HepG2 (cell line): ENCODE data around the gene B9D2. TPM values are rescaled to one million over a fixed set of nuclear protein-coding genes. Genes with fewer than 3 reads are reported as not detected.
A peak's percentile ranks its signal among the peaks of the same experiment; 100 is the strongest.

Experiments used
- BCL6 ChIP-seq: IDR thresholded peaks from 2 replicates; pipeline ENCODE4 v1.6.1; 2016; ENCODE audit warnings: missing genetic modification reagents, missing compliant biosample characterization
- DPF2 ChIP-seq: sonication (generic); formaldehyde crosslinking; IDR thresholded peaks from 2 replicates; pipeline ENCODE4 v1.4.0; 2020; ENCODE audit warnings: mild to moderate bottlenecking, low read depth, missing genetic modification reagents, borderline replicate concordance
- EP300 ChIP-seq, 3 experiments: sonication (generic) in 1 of 3; formaldehyde crosslinking in 1 of 3; IDR thresholded peaks; 2 replicates each; pipeline versions ENCODE4 v1.5.1 to v1.6.1; 2011 to 2020; ENCODE audit warnings: low read depth in 2 of 3, low read length in 2 of 3, borderline replicate concordance in 1 of 3, improper control_type of control experiment in 1 of 3, mild to moderate bottlenecking in 1 of 3, missing genetic modification reagents in 1 of 3, moderate library complexity in 1 of 3
- FOSL2 ChIP-seq: sonication (generic); formaldehyde crosslinking; IDR thresholded peaks from 2 replicates; pipeline ENCODE4 v1.4.0; 2020; ENCODE audit warnings: missing genetic modification reagents
- FOXA3 ChIP-seq: IDR thresholded peaks from 2 replicates; pipeline ENCODE4 v1.6.1; 2016; ENCODE audit warnings: missing genetic modification reagents, missing compliant biosample characterization
- HDAC1 ChIP-seq: sonication (generic); formaldehyde crosslinking; IDR thresholded peaks from 2 replicates; pipeline ENCODE4 v1.5.1; 2020; ENCODE audit warnings: mild to moderate bottlenecking, missing genetic modification reagents
- JUNB ChIP-seq: sonication (generic); formaldehyde crosslinking; IDR thresholded peaks from 2 replicates; pipeline ENCODE4 v1.8.0; 2022; ENCODE audit warnings: missing genetic modification reagents, mild to moderate bottlenecking, borderline replicate concordance
- KMT2A ChIP-seq: sonication (generic); formaldehyde crosslinking; IDR thresholded peaks from 2 replicates; pipeline ENCODE4 v1.4.0; 2020; ENCODE audit warnings: missing genetic modification reagents
- PITX1 ChIP-seq: sonication (generic); formaldehyde crosslinking; IDR thresholded peaks from 2 replicates; pipeline ENCODE4 v1.5.1; 2020; ENCODE audit warnings: mild to moderate bottlenecking, missing genetic modification reagents
- SALL1 ChIP-seq: sonication (generic); formaldehyde crosslinking; IDR thresholded peaks from 2 replicates; pipeline ENCODE4 v1.8.0; 2022; ENCODE audit warnings: mild to moderate bottlenecking, missing genetic modification reagents
- SSRP1 ChIP-seq: IDR thresholded peaks from 2 replicates; pipeline ENCODE4 v1.6.1; 2016; ENCODE audit warnings: control low read depth
- ZBTB20 ChIP-seq: sonication (generic); formaldehyde crosslinking; IDR thresholded peaks from 2 replicates; pipeline ENCODE4 v1.8.1; 2023; ENCODE audit warnings: missing genetic modification reagents, low read depth, mild to moderate bottlenecking, borderline replicate concordance
- ZNF337 ChIP-seq: sonication (generic); formaldehyde crosslinking; IDR thresholded peaks from 2 replicates; pipeline ENCODE4 v1.5.1; 2020; ENCODE audit warnings: missing genetic modification reagents, low read depth, mild to moderate bottlenecking, borderline replicate concordance
- ZNF614 ChIP-seq: IDR thresholded peaks from 2 replicates; pipeline ENCODE4 v1.6.1; 2018; ENCODE audit warnings: missing biosample characterization, missing genetic modification reagents, inconsistent platforms, borderline replicate concordance
- polyA plus RNA-seq, 8 experiments: library from polyadenylated mRNA; depleted of rRNA in 3 of 8; stranded (reverse) in 7 of 8; unstranded in 1 of 8; fragments of >200 nt; fragmentation: Illumina TruSeq in 4 of 8; extraction: Trizol in 4 of 8; gene quantifications; 2 replicates each; pipeline versions ENCODE4 v1.2.1 to v1.2.3, GENCODE V29; 2011 to 2016; ENCODE audit warnings: low read depth in 4 of 8, missing spikeins in 1 of 8, mixed read lengths in 1 of 8; ENCODE audit not compliant: insufficient read depth in 1 of 8
- total RNA-seq, 5 experiments: library from RNA; depleted of rRNA; stranded (reverse); fragments of >200 nt; fragmentation: Illumina TruSeq; extraction: Trizol; gene quantifications; 2 replicates each; pipeline ENCODE4 v1.2.3, GENCODE V29; 2016; ENCODE audit warnings: low read depth in 1 of 5
- TF ChIP-seq, protein P1 (sequence below): sonication (generic); formaldehyde crosslinking; IDR thresholded peaks from 2 replicates; pipeline ENCODE4 v1.4.0; 2020; ENCODE audit warnings: mild to moderate bottlenecking, missing genetic modification reagents, borderline replicate concordance
- TF ChIP-seq, protein P2 (sequence below): sonication (generic); formaldehyde crosslinking; IDR thresholded peaks from 2 replicates; pipeline ENCODE4 v1.4.0; 2020; ENCODE audit warnings: mild to moderate bottlenecking, missing genetic modification reagents
- TF ChIP-seq, protein P3 (sequence below), 2 experiments: sonication (generic) in 1 of 2; formaldehyde crosslinking in 1 of 2; IDR thresholded peaks; 2 replicates each; pipeline versions ENCODE4 v1.5.1 to v1.6.1; 2011 to 2020; ENCODE audit warnings: borderline replicate concordance in 1 of 2, low read depth in 1 of 2, low read length in 1 of 2, mild to moderate bottlenecking in 1 of 2, missing genetic modification reagents in 1 of 2, moderate library complexity in 1 of 2
- TF ChIP-seq, protein P4 (sequence below): sonication (generic); formaldehyde crosslinking; IDR thresholded peaks from 2 replicates; pipeline ENCODE4 v1.8.1; 2023; ENCODE audit warnings: mild to moderate bottlenecking, missing genetic modification reagents

B9D2 gene
- total and polyA plus RNA-seq, 2 of the 13 experiments (the other 11 are each of a cell fraction or from before 2014, with no cell fraction given), result 3.1 to 4.4 TPM

DNA sequence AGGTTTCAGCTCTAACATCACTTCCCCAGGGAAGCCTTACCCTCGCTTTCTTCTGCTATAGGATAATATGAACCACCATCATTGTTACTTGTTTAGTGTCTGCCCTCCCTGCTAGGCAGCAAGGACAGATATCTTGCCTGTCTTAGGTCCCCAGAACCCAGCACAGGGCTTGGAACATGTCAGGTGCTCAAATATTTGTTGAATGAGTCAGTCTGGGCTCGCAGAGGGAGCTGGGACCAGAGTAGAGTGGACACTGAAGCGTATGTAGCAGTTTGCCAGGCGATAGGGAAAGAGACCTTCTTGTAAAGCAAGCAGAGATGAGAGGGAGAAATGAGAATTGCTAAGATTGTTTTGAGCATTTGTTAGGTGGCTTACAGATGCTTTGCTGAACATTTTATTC, 45.3 kb upstream of the B9D2 start (continued):
- TF ChIP-seq DPF2 (CRISPR knock-in tag) (peak; percentile 55; the same call in 1 of the 2 replicates), FOXA3 (CRISPR knock-in tag) (peak; percentile 35; the same call in 1 of the 2 replicates), FOSL2 (CRISPR knock-in tag) (peak; percentile 99), SALL1 (peak; percentile 19; the same call in 1 of the 2 replicates), BCL6 (CRISPR knock-in tag) (0 out of 2 replicates have a peak, but pooled peaks have one; percentile 8), ZNF614 (CRISPR knock-in tag) (peak; percentile 66; the same call in 1 of the 2 replicates), HDAC1 (0 out of 2 replicates have a peak, but pooled peaks have one; percentile 56), PITX1 (CRISPR knock-in tag) (peak; percentile 47; the same call in 1 of the 2 replicates), ZNF337 (CRISPR knock-in tag) (no peak), KMT2A (CRISPR knock-in tag) (0 out of 2 replicates have a peak, but pooled peaks have one; percentile 51), SSRP1 (CRISPR knock-in tag) (0 out of 2 replicates have a peak, but pooled peaks have one; percentile 13), ZBTB20 (CRISPR knock-in tag) (peak; percentile 67; the same call in 1 of the 2 replicates), JUNB (CRISPR knock-in tag) (peak; percentile 93), EP300 (IDR thresholded peaks at IDR 0.05; ENCODE audit: low read depth in 2 of 2, low read length in 2 of 2) (no peak), EP300 (CRISPR knock-in tag; IDR thresholded peaks at IDR 0.05; ENCODE audit: borderline replicate concordance) (no peak)
- TF ChIP-seq, protein P1, sequence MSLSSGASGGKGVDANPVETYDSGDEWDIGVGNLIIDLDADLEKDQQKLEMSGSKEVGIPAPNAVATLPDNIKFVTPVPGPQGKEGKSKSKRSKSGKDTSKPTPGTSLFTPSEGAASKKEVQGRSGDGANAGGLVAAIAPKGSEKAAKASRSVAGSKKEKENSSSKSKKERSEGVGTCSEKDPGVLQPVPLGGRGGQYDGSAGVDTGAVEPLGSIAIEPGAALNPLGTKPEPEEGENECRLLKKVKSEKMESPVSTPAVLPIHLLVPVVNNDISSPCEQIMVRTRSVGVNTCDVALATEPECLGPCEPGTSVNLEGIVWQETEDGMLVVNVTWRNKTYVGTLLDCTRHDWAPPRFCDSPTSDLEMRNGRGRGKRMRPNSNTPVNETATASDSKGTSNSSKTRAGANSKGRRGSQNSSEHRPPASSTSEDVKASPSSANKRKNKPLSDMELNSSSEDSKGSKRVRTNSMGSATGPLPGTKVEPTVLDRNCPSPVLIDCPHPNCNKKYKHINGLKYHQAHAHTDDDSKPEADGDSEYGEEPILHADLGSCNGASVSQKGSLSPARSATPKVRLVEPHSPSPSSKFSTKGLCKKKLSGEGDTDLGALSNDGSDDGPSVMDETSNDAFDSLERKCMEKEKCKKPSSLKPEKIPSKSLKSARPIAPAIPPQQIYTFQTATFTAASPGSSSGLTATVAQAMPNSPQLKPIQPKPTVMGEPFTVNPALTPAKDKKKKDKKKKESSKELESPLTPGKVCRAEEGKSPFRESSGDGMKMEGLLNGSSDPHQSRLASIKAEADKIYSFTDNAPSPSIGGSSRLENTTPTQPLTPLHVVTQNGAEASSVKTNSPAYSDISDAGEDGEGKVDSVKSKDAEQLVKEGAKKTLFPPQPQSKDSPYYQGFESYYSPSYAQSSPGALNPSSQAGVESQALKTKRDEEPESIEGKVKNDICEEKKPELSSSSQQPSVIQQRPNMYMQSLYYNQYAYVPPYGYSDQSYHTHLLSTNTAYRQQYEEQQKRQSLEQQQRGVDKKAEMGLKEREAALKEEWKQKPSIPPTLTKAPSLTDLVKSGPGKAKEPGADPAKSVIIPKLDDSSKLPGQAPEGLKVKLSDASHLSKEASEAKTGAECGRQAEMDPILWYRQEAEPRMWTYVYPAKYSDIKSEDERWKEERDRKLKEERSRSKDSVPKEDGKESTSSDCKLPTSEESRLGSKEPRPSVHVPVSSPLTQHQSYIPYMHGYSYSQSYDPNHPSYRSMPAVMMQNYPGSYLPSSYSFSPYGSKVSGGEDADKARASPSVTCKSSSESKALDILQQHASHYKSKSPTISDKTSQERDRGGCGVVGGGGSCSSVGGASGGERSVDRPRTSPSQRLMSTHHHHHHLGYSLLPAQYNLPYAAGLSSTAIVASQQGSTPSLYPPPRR, result no peak
- TF ChIP-seq, protein P2, sequence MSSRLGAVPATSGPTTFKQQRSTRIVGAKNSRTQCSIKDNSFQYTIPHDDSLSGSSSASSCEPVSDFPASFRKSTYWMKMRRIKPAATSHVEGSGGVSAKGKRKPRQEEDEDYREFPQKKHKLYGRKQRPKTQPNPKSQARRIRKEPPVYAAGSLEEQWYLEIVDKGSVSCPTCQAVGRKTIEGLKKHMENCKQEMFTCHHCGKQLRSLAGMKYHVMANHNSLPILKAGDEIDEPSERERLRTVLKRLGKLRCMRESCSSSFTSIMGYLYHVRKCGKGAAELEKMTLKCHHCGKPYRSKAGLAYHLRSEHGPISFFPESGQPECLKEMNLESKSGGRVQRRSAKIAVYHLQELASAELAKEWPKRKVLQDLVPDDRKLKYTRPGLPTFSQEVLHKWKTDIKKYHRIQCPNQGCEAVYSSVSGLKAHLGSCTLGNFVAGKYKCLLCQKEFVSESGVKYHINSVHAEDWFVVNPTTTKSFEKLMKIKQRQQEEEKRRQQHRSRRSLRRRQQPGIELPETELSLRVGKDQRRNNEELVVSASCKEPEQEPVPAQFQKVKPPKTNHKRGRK (CRISPR knock-in tag), result no peak
- TF ChIP-seq, protein P3, sequence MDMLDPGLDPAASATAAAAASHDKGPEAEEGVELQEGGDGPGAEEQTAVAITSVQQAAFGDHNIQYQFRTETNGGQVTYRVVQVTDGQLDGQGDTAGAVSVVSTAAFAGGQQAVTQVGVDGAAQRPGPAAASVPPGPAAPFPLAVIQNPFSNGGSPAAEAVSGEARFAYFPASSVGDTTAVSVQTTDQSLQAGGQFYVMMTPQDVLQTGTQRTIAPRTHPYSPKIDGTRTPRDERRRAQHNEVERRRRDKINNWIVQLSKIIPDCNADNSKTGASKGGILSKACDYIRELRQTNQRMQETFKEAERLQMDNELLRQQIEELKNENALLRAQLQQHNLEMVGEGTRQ (IDR thresholded peaks at IDR 0.05; ENCODE audit: low read depth, low read length), result 0 out of 2 replicates have a peak, but pooled peaks have one; percentile 4
- TF ChIP-seq, protein P3 (CRISPR knock-in tag; IDR thresholded peaks at IDR 0.05; ENCODE audit: borderline replicate concordance), result no peak; the same call in 1 of the 2 replicates
- TF ChIP-seq, protein P4, sequence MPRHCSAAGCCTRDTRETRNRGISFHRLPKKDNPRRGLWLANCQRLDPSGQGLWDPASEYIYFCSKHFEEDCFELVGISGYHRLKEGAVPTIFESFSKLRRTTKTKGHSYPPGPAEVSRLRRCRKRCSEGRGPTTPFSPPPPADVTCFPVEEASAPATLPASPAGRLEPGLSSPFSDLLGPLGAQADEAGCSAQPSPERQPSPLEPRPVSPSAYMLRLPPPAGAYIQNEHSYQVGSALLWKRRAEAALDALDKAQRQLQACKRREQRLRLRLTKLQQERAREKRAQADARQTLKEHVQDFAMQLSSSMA, result no peak
